GM21360 (cell line): Measurements from ENCODE around the gene ELP1.

Source experiments
- ATAC-seq: cut with Tn5 transposase; IDR thresholded peaks from one replicate; pipeline ENCODE4 v1.9.1; 2021; ENCODE audit warnings: mild to moderate bottlenecking, moderate library complexity; ENCODE audit not compliant: unreplicated experiment

ELP1 gene

GRCh38 chr9:108823829-108824228 is 110.1 kb downstream of the ELP1 start:
- no peak for ATAC-seq
